HL-60/S4 treated with phorbol 12-myristate 13-acetate at 8.2 ng/mL for 4 days and 3 days (cell line): ENCODE results near the gene VPS54.
"Not testable (repeated sequence)": the region's sequence is repeated elsewhere in the genome, so short reads cannot be mapped to it uniquely, and the experiment has no call there.

Experiments used
- in situ Hi-C: fragments of 300-500 bp; cut with MboI; formaldehyde crosslinking; loops from 2 replicates; pipeline ENCODE4 v1.15.0; 2022; ENCODE audit warnings: low sequenced_read_pairs

Gene VPS54

GRCh38 chr2:63942788-63943187 lies 76.4 kb downstream of the VPS54 start:
- in situ Hi-C loops, result no loop called here

- in situ Hi-C loops, result not testable (repeated sequence)
Observed at GRCh38 chr2:63932104-63932503, 87.1 kb downstream of the VPS54 start.

- in situ Hi-C loops, result no loop called here
Observed at GRCh38 chr2:63926815-63927214, 92.4 kb downstream of the VPS54 start.

- in situ Hi-C loops, result no loop called here
Observed at GRCh38 chr2:63914311-63914710, 104.9 kb downstream of the VPS54 start.

- in situ Hi-C loops, result no loop called here
Observed at GRCh38 chr2:63903003-63903402, 116.2 kb downstream of the VPS54 start.

GRCh38 chr2:63902149-63902548 lies 117.1 kb downstream of the VPS54 start:
- in situ Hi-C loops, result no loop called here

- in situ Hi-C loops, result no loop called here
Observed at GRCh38 chr2:63899639-63900038, 119.6 kb downstream of the VPS54 start.

GRCh38 chr2:63898839-63899238 lies 120.4 kb downstream of the VPS54 start:
- in situ Hi-C loops, result no loop called here

- in situ Hi-C loops, result no loop called here
Observed at GRCh38 chr2:63894167-63894566, 125.1 kb downstream of the VPS54 start.

- in situ Hi-C loops, result no loop called here
Observed at GRCh38 chr2:63893163-63893562, 126.1 kb downstream of the VPS54 start.

GRCh38 chr2:63891488-63892030 lies 127.7 kb downstream of the VPS54 start:
- in situ Hi-C loops, result no loop called here

GRCh38 chr2:63890678-63891077 lies 128.6 kb downstream of the VPS54 start:
- in situ Hi-C loops, result no loop called here

- in situ Hi-C loops, result no loop called here
Observed at GRCh38 chr2:63888490-63889402, 130.5 kb downstream of the VPS54 start.

- in situ Hi-C loops, result no loop called here
Observed at GRCh38 chr2:63888053-63888452, 131.2 kb downstream of the VPS54 start.

GRCh38 chr2:63886445-63886844 lies 132.8 kb downstream of the VPS54 start:
- in situ Hi-C loops, result no loop called here

- in situ Hi-C loops, result no loop called here
Observed at GRCh38 chr2:63882395-63883105, 136.7 kb downstream of the VPS54 start.

- in situ Hi-C loops, result no loop called here
Observed at GRCh38 chr2:63881205-63881604, 138.0 kb downstream of the VPS54 start.

GRCh38 chr2:63880625-63881024 lies 138.6 kb downstream of the VPS54 start:
- in situ Hi-C loops, result no loop called here

- in situ Hi-C loops, result no loop called here
Observed at GRCh38 chr2:63879876-63880433, 139.3 kb downstream of the VPS54 start.

GRCh38 chr2:63878486-63878885 lies 140.7 kb downstream of the VPS54 start:
- in situ Hi-C loops, result no loop called here

- in situ Hi-C loops, result no loop called here
Observed at GRCh38 chr2:63876311-63876710, 142.9 kb downstream of the VPS54 start.
